GM19372 (cell line): ENCODE data around the gene DHX29.
"Not testable (repeated sequence)": the region's sequence is repeated elsewhere in the genome, so short reads cannot be mapped to it uniquely, and the experiment has no call there.

Experiments used
- ATAC-seq: cut with Tn5 transposase; IDR thresholded peaks from one replicate; pipeline ENCODE4 v1.9.1; 2021; ENCODE audit warnings: mild to moderate bottlenecking, low read depth, moderate library complexity; ENCODE audit not compliant: unreplicated experiment

Gene DHX29

DNA sequence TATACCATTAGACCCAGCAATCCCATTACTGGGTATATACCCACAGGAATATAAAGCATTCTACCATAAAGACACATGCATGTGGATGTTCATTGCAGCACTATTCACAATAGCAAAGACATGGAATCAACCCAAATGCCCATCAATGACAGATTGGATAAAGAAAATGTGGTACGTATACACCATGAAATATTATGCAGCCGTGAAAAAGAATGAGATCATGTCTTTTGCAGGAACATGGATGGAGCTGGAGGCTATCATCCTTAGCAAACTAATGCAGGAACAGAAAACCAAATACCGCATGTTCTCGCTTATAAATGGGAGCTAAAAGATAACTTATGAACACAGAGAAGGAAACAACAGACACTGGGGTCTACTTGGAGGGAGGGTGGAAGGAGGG, 10.7 kb upstream of the DHX29 start:
- not testable (repeated sequence) for ATAC-seq

GRCh38 chr5:55316837-55317236, 9.3 kb upstream of the DHX29 start:
- no peak for ATAC-seq

DNA sequence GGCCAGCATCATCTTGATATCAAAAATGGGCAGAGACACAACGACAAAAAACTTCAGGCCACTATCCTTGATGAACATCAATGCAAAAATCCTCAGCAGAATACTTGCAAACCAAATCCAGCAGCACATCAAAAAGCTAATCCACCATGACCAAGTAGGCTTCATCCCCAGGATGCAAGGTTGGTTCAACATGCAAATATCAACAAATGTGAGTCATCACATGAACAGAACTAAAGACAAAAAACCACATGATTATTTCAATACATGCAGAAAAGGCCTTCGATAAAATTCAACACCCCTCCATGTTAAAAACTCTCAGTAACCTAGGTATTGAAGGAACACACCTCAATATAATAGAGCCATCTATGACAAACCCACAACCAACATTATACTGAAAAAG, 8.8 kb upstream of the DHX29 start:
- no peak for ATAC-seq

DNA sequence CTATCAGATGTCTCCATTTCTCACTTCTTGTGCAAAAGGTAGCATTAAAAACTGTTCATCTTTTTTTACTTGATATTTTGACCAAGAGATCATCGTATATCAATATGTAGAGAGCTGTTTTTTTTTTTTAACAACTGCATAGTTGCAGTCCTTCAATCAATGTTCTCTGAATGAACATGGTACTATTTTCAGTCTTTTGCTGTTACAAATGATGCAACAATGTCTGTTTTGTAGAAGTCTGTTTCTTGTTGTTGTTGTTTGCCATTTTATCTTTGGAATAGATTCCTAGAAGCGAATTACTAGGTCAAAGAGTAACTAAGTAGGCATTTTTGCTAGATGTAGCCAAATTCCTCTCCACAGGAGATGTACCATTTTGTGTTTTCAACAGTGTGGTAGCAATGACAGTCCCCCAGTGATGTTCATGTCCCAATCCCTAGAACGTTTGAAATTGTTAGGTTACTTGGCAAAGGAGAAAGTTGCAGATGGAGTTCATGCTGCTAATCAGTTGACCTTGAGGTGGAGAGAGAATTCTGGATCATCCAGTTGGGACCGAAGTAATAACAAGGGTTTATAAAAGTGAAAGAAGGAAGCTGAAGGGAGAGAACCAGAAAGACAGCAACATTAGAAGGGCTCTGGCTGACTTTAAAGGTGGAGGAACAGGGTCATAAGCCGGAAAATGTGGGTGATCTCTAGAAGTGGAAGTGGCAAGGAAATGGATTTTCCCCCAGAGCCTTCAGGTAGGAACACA, 6.5 kb upstream of the DHX29 start:
- ATAC-seq: no peak

DNA sequence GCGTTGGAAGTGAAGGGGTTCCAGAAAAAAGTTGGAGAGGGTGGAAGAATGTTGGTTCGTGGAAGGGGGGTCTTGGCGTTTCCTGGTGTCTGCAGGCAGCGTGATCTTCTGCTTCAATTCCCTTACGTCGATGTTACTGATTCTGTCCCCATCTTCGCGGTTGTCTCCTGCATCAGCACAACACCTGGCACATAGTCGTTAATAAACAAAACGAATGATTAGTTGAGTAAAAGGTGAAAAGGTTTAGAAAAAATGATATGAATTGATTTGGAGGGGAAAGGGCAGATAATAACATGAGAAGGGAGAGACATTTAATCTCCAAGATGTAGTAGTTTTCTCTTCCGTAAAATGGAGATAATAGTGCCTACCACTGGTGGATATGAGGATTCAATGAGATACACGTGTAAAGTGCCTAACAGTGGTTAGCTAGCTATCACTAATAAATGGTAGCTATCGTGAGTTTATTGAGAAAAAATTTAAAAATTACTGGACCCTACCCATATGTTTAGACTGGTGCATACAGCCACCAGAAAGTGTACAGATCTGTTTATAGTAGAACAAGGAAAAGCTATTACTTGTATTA, 851 bp upstream of the DHX29 start:
- ATAC-seq: no peak

DNA sequence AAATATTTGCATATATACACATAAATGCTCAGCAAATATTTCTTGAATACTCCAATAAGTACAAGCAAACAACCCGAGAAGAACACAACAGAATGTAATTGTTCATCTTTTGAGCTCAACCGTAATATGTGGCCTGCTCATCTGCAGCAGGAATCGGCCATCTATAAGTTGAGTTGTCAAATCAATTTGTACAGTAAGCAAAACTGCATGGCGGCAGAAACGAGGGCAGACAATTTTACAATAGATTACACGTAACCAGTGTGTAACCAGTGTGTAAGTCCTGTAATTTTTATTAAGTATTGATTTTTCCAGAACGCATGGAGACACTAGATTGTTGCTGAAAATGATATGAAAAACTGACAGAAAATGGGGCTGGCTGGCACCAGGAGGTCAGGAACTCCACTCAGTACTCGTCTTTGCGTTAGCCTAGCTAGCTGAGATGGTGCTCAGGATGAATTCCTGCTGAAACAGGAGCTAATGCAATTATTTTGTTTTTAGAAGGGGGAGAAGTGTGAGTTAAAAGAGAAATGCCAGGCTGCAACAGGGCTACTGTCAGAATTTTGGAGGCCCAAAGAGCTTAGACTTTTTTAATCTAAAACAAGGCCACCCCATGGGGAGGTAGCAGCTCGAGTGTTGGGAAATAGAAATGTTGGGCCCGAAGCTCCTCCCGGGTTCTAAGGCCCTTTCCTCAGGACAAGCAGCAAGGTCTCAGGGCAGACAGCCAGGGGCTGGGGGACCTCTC, 682 bp downstream of the DHX29 start:
- no peak for ATAC-seq

- ATAC-seq: no peak
Observed at GRCh38 chr5:55305345-55305744, 2.1 kb downstream of the DHX29 start.

GRCh38 chr5:55304584-55304983, 2.9 kb downstream of the DHX29 start:
- ATAC-seq: no peak

DNA sequence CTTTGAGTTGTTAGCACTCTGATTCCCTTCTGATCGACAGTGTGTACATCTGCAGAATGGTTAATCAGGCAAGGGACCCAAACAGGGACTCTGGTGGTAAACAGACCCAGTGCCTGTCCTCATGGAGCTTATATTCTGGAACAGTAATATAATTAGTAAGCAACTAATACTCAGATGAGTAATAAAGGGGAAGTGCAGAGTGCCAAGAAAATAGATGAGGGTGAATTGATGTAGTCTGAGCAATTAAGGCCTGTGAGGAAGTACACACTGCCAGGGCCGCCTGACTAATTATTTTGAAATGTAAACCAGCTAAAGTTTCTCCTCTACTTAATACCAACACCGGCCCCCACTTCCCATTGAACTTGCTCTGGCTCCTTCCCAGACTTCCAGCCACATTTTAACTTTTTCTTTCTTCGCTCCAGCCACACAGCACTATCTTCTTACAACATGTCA, 4.2 kb downstream of the DHX29 start:
- ATAC-seq: no peak

GRCh38 chr5:55300890-55301289, 6.6 kb downstream of the DHX29 start:
- no peak for ATAC-seq

DNA sequence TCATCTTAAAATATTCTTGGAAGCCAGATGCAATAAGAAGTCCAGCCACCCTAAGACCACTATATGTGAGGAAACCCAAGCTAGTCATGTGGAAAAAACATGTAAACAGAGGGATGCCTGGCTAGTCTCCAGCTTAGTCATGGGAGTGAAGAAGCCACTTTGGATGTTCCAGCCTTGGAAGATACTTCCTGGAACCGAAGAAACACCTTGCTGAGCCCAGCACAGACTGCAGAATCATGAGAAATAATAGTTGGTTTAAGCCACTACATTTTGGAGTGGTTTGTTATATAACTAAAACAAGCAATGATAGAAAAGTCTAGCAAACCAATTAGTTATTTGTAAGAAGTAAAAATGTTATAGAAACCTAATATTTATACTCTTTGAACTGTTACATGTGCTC, 12.6 kb downstream of the DHX29 start:
- no peak for ATAC-seq

DNA sequence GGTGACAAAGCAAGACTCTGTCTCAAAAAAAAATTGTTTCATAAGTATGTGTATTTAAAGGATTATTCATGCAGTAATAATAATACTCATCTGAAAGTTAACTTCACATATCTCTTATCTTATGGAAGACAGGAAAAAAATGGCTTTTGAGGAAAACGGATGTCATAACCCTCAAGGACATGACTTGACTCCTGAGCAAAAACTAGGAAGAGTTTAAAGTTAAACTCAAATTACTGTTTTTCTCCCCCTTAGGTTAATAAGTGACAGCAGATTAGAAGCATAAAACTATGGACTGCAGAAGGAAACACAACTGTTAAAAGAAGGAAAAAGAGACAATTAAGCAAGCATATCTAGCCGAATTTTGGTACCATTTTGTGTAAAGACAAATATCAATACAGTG, 16.5 kb downstream of the DHX29 start:
- no peak for ATAC-seq

GRCh38 chr5:55289808-55290207, 17.7 kb downstream of the DHX29 start:
- ATAC-seq: no peak

GRCh38 chr5:55286411-55286933, 21.0 kb downstream of the DHX29 start:
- no peak for ATAC-seq

DNA sequence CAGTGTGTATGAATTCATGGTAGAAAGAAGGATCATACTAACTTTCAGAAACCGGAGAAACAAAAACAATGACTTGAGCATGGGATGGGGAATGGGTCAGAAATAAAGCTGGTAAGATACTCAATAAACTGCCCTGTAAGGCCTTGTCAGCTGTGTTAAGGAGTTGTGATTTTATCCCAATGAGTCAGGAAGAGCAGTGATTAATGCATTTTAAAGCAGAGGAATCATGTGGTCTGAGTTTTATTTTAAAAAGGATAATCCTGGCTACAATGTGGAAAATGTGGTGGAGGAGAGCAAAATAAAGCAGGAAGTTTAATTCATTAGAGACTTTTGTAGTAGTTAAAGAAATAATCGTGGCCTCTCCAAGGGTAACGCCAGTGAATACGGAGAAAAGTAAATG, 28.7 kb downstream of the DHX29 start:
- no peak for ATAC-seq

- no peak for ATAC-seq
Observed at GRCh38 chr5:55276771-55277170, 30.7 kb downstream of the DHX29 start.

DNA sequence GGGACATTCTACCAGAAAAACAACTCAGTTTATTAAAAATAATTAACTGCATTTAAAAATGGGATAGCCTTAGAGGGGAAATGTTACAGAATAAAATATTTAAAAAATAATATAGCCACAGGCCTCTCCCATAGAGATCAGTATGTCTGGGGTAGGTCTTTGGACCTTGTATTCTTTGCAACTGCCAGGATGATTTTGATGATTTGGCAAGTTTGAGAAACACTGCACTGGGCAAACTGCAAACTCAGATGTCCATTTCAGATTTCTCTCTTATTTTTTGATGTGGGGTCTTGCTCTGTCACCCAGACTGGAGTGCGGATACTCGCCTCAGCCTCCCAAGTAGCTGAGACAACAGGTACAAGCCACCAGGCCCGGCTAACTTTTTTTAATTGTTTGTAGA, 49.2 kb downstream of the DHX29 start:
- ATAC-seq: no peak

DNA sequence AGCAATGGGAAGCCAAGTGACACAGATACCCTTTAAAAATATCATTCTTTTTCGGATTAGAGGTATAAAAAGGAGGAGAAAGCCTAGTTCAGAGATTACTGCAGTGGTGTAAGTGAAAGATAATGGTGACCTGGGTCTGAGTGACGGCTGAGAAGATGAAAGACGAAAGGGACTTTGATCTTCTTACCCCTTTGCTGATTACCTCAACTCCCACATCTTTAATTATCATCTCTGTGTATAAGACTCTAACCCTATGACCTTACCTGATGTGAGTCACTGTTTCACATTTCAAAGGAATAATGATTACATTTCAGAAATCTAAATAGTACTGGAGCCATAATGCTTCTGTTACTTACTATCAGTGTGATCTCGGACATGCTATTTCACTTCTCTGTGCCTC, 52.7 kb downstream of the DHX29 start:
- no peak for ATAC-seq

- no peak for ATAC-seq
Observed at GRCh38 chr5:55250064-55250463, 57.4 kb downstream of the DHX29 start.

DNA sequence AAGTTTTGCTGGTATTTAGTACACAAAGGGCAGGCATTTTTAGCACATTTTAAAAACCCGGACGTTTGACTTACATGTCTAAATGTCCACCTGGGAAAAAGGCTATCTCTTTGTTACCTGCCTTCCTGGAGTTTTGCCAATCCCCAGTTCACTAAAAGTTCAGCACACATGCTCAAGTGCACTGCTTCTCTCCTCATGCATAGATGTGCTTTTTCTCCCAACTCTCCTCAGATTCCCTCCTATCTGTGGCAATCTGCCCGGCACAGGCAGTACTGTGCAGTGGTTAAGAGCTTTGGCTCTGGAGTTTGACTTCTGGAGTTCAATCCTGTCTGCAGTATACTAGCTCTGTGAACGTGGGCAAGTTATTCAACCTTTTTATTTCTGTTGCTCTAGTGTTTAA, 65.7 kb downstream of the DHX29 start:
- no peak for ATAC-seq

- ATAC-seq: no peak
Observed at GRCh38 chr5:55236800-55237199, 70.7 kb downstream of the DHX29 start.
